ENCODE data around the gene THRA.

THRA gene

DNA sequence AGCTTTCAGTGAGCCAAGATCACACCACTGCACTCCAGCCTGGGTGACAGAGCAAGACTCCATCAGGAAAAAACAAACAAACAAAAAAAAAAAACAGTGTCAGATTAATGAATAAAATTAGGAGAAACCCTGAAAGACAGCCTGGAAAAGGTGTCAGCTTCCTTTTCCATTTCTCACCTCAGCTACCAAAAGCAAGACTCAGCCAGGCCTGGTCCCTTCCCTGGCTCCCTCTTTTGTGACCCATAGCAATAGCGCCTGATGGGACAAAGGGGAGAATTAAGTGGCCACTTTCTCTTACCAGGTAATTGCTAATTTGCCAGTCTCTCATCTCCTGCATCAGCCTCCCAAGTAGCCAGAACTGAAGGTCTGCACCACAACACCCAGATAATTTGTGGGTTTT, 3.9 kb upstream of the THRA start:
- TF ChIP-seq, protein P1, sequence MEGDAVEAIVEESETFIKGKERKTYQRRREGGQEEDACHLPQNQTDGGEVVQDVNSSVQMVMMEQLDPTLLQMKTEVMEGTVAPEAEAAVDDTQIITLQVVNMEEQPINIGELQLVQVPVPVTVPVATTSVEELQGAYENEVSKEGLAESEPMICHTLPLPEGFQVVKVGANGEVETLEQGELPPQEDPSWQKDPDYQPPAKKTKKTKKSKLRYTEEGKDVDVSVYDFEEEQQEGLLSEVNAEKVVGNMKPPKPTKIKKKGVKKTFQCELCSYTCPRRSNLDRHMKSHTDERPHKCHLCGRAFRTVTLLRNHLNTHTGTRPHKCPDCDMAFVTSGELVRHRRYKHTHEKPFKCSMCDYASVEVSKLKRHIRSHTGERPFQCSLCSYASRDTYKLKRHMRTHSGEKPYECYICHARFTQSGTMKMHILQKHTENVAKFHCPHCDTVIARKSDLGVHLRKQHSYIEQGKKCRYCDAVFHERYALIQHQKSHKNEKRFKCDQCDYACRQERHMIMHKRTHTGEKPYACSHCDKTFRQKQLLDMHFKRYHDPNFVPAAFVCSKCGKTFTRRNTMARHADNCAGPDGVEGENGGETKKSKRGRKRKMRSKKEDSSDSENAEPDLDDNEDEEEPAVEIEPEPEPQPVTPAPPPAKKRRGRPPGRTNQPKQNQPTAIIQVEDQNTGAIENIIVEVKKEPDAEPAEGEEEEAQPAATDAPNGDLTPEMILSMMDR (IDR thresholded peaks at IDR 0.05): no peak

- TF ChIP-seq, protein P1 (IDR thresholded peaks at IDR 0.05): no peak
Measured at GRCh38 chr17:40059729-40060475, 2.9 kb upstream of the THRA start.

- TF ChIP-seq, protein P1 (IDR thresholded peaks at IDR 0.05): no peak
Measured at GRCh38 chr17:40060887-40061608, 1.7 kb upstream of the THRA start.

GRCh38 chr17:40061609-40062038, 1.1 kb upstream of the THRA start:
- TF ChIP-seq, protein P1 (IDR thresholded peaks at IDR 0.05): no peak

GRCh38 chr17:40063187-40063771, 514 bp downstream of the THRA start:
- TF ChIP-seq, protein P1 (IDR thresholded peaks at IDR 0.05): no peak

- TF ChIP-seq, protein P1 (IDR thresholded peaks at IDR 0.05): no peak
Measured at GRCh38 chr17:40063901-40064531, 1.3 kb downstream of the THRA start.

GRCh38 chr17:40064971-40065768, 2.4 kb downstream of the THRA start:
- TF ChIP-seq, protein P1 (IDR thresholded peaks at IDR 0.05): no peak
